H1 (cell line): Measurements from ENCODE around the gene CXADR. TPM values are rescaled to one million over a fixed set of nuclear protein-coding genes. Genes with fewer than 3 reads are reported as not detected.

Experiments
- CTCF ChIA-PET: fragments of 300-600 bp; sonication (Branson Sonifier 250); formaldehyde crosslinking; loops from one replicate; lab custom pipeline; 2021; ENCODE audit not compliant: partially characterized antibody; lab: Charles Lee
- POLR2A ChIA-PET: fragments of 300-600 bp; sonication (Branson Sonifier 250); formaldehyde crosslinking; loops from one replicate; lab custom pipeline; 2021; ENCODE audit warnings: inconsistent platforms; ENCODE audit not compliant: partially characterized antibody; lab: Charles Lee
- DNase-seq, 2 experiments: peaks; one replicate each; pipeline versions ENCODE4 v3.0.0 to v3.0.0-alpha.2; 2010 to 2022; ENCODE audit warnings: low spot score in 2 of 2, low read depth in 1 of 2, mixed read lengths in 1 of 2
- FAIRE-seq: peaks from 2 replicates; lab custom pipeline; 2011; peaks lifted over from hg19 to GRCh38; lab: Jason Lieb, UNC
- H2AFZ ChIP-seq: 2 replicates; pipeline ENCODE4 v1.8.1; 2012; ENCODE audit warnings: low read length, inconsistent platforms
- H2AK5ac ChIP-seq: 2 replicates; pipeline ENCODE4 v1.6.1; 2013; ENCODE audit warnings: low read depth, low read length
- H2BK120ac ChIP-seq: replicated peaks from 2 replicates; pipeline ENCODE3; 2013; ENCODE audit warnings: low read depth, low read length, inconsistent platforms
- H2BK12ac ChIP-seq: 2 replicates; pipeline ENCODE4 v1.6.1; 2013; ENCODE audit warnings: low read depth, low read length
- H2BK15ac ChIP-seq: 2 replicates; pipeline ENCODE4 v1.6.1; 2013; ENCODE audit warnings: low read length
- H2BK20ac ChIP-seq: 2 replicates; pipeline ENCODE4 v1.6.1; 2013; ENCODE audit warnings: low read length
- H2BK5ac ChIP-seq: 2 replicates; pipeline ENCODE4 v1.6.1; 2013; ENCODE audit warnings: low read depth, low read length
- H3K14ac ChIP-seq: 2 replicates; pipeline ENCODE4 v1.6.1; 2013; ENCODE audit warnings: inconsistent platforms; ENCODE audit not compliant: insufficient read length
- H3K18ac ChIP-seq: 2 replicates; pipeline ENCODE4 v1.6.1; 2013; ENCODE audit warnings: low read length; ENCODE audit errors: extremely low read depth
- H3K23ac ChIP-seq: 2 replicates; pipeline ENCODE4 v1.6.1; 2013; ENCODE audit warnings: inconsistent platforms; ENCODE audit not compliant: insufficient read length
- H3K23me2 ChIP-seq: 2 replicates; pipeline ENCODE4 v1.6.1; 2013; ENCODE audit warnings: low read depth, low read length
- H3K27ac ChIP-seq: 2 replicates; pipeline ENCODE4 v1.6.1; 2011; ENCODE audit warnings: low read depth, low read length, inconsistent platforms
- H3K27me3 ChIP-seq, 4 experiments: replicated peaks in 1 of 4; 1 replicate in 1 of 4; 2 replicates in 3 of 4; pipeline versions ENCODE4 v1.6.1 to v1.8.1; 2011 to 2013; ENCODE audit warnings: low read length in 3 of 4, mild to moderate bottlenecking in 3 of 4, inconsistent platforms in 2 of 4, mixed read lengths in 2 of 4, moderate library complexity in 1 of 4; ENCODE audit not compliant: control insufficient read depth in 3 of 4, insufficient read depth in 3 of 4; ENCODE audit errors: extremely low read depth in 1 of 4
- H3K36me3 ChIP-seq, 4 experiments: 2 replicates each; pipeline versions ENCODE4 v1.6.1 to v1.8.1; 2011 to 2013; ENCODE audit warnings: mild to moderate bottlenecking in 4 of 4, low read length in 3 of 4, moderate library complexity in 2 of 4, control low read depth in 1 of 4, inconsistent platforms in 1 of 4; ENCODE audit not compliant: insufficient read depth in 4 of 4, control insufficient read depth in 2 of 4
- H3K4ac ChIP-seq: replicated peaks from 2 replicates; pipeline ENCODE3; 2013; ENCODE audit warnings: low read length, low read depth, mixed read lengths, inconsistent platforms; ENCODE audit not compliant: insufficient read length
- H3K4me1 ChIP-seq, 4 experiments: replicated peaks in 1 of 4; 1 replicate in 1 of 4; 2 replicates in 3 of 4; pipeline versions ENCODE4 v1.6.1 to v1.8.1; 2011 to 2013; ENCODE audit warnings: low read length in 3 of 4, inconsistent platforms in 2 of 4, mixed read lengths in 1 of 4; ENCODE audit not compliant: insufficient read depth in 4 of 4, control insufficient read depth in 3 of 4
- H3K4me2 ChIP-seq, 2 experiments: 2 replicates each; pipeline versions ENCODE4 v1.6.1 to v1.8.1; 2011 to 2013; ENCODE audit warnings: low read depth in 2 of 2, low read length in 2 of 2, control low read depth in 1 of 2, inconsistent platforms in 1 of 2, mild to moderate bottlenecking in 1 of 2; ENCODE audit not compliant: insufficient read depth in 1 of 2
- H3K4me3 ChIP-seq, 4 experiments: fragments of 200-600, 300-600 bp in 1 of 4; sonication (generic), shearing (Covaris generic), sonication (Bioruptor Twin) in 1 of 4; 2 replicates each; pipeline versions ENCODE4 v1.5.1 to v1.8.1; 2011 to 2016; ENCODE audit warnings: low read length in 4 of 4, low read depth in 3 of 4, control low read depth in 2 of 4, inconsistent platforms in 2 of 4, mild to moderate bottlenecking in 2 of 4, mixed read lengths in 1 of 4, moderate library complexity in 1 of 4; ENCODE audit not compliant: insufficient read depth in 2 of 4; ENCODE audit errors: extremely low read depth in 1 of 4
- H3K56ac ChIP-seq: replicated peaks from 2 replicates; pipeline ENCODE3; 2013; ENCODE audit warnings: low read depth, mild to moderate bottlenecking, mixed read lengths, low read length, inconsistent platforms; ENCODE audit not compliant: insufficient read length
- H3K79me1 ChIP-seq: 2 replicates; pipeline ENCODE4 v1.6.1; 2013; ENCODE audit warnings: low read depth, low read length, control low read depth
- H3K79me2 ChIP-seq, 2 experiments: 2 replicates each; pipeline versions ENCODE4 v1.6.1 to v1.8.1; 2012 to 2013; ENCODE audit warnings: low read length in 2 of 2, mild to moderate bottlenecking in 2 of 2, inconsistent platforms in 1 of 2; ENCODE audit not compliant: insufficient read depth in 2 of 2, control insufficient read depth in 1 of 2
- H3K9ac ChIP-seq, 4 experiments: replicated peaks in 1 of 4; 1 replicate in 1 of 4; 2 replicates in 3 of 4; pipeline versions ENCODE4 v1.6.1 to v1.8.1; 2011 to 2013; ENCODE audit warnings: low read depth in 3 of 4, low read length in 3 of 4, control low read depth in 2 of 4, mild to moderate bottlenecking in 2 of 4, moderate library complexity in 2 of 4, inconsistent platforms in 1 of 4; ENCODE audit errors: extremely low read depth in 1 of 4
- H3K9me3 ChIP-seq, 2 experiments: 2 replicates each; pipeline versions ENCODE4 v1.6.1 to v1.8.1; 2012 to 2013; ENCODE audit warnings: mild to moderate bottlenecking in 2 of 2, moderate library complexity in 2 of 2, control low read depth in 1 of 2, inconsistent platforms in 1 of 2, low read depth in 1 of 2, low read length in 1 of 2, mixed read lengths in 1 of 2; ENCODE audit not compliant: insufficient read depth in 2 of 2
- H4K20me1 ChIP-seq, 2 experiments: replicated peaks in 1 of 2; 2 replicates each; pipeline versions ENCODE3 to v1.8.1; 2011 to 2013; ENCODE audit warnings: inconsistent platforms in 2 of 2, low read length in 2 of 2, mild to moderate bottlenecking in 1 of 2; ENCODE audit not compliant: insufficient read depth in 2 of 2, control insufficient read depth in 1 of 2
- H4K5ac ChIP-seq: 2 replicates; pipeline ENCODE4 v1.6.1; 2013; ENCODE audit warnings: low read length, low read depth, mixed read lengths, inconsistent platforms; ENCODE audit not compliant: insufficient read length
- H4K8ac ChIP-seq: 2 replicates; pipeline ENCODE4 v1.8.0; 2013; ENCODE audit warnings: mild to moderate bottlenecking, moderate library complexity, low read length, inconsistent platforms; ENCODE audit not compliant: insufficient read depth; ENCODE audit errors: extremely low read depth
- H4K91ac ChIP-seq: replicated peaks from 2 replicates; pipeline ENCODE3; 2013; ENCODE audit warnings: low read length, mixed read lengths, inconsistent platforms; ENCODE audit not compliant: insufficient read length
- ATF2 ChIP-seq: IDR thresholded peaks from 2 replicates; pipeline ENCODE4 v1.6.1; 2012; ENCODE audit warnings: low read length, inconsistent platforms
- BRCA1 ChIP-seq: IDR thresholded peaks from 2 replicates; pipeline ENCODE4 v1.6.1; 2012; ENCODE audit warnings: low read depth, low read length, improper control_type of control experiment
- CEBPB ChIP-seq: IDR thresholded peaks from 2 replicates; pipeline ENCODE4 v1.6.1; 2012; ENCODE audit warnings: low read depth, low read length
- GABPA ChIP-seq: IDR thresholded peaks from 2 replicates; pipeline ENCODE4 v1.6.1; 2011; ENCODE audit warnings: mild to moderate bottlenecking, low read length, moderate library complexity, borderline replicate concordance; ENCODE audit not compliant: insufficient read depth
- JUND ChIP-seq: IDR thresholded peaks from 2 replicates; pipeline ENCODE4 v1.6.1; 2011; ENCODE audit warnings: mild to moderate bottlenecking, improper control_type of control experiment, low read length
- PHF8 ChIP-seq: fragments of 200-600 bp; sonication (generic); conservative IDR thresholded peaks from 2 replicates; pipeline ENCODE4 v1.7.1; 2012; ENCODE audit warnings: low read depth, mild to moderate bottlenecking, inconsistent platforms, low read length, moderate library complexity
- POLR2A ChIP-seq, 2 experiments: IDR thresholded peaks; 1 replicate in 1 of 2; 2 replicates in 1 of 2; pipeline ENCODE4 v1.6.1; 2011; ENCODE audit warnings: low read depth in 2 of 2, low read length in 2 of 2, mild to moderate bottlenecking in 2 of 2; ENCODE audit errors: control extremely low read depth in 1 of 2
- RFX5 ChIP-seq: IDR thresholded peaks from 2 replicates; pipeline ENCODE4 v1.6.1; 2011; ENCODE audit warnings: low read depth, low read length, improper control_type of control experiment, borderline replicate concordance
- TEAD4 ChIP-seq: IDR thresholded peaks from 2 replicates; pipeline ENCODE4 v1.6.1; 2012; ENCODE audit warnings: low read depth, low read length, inconsistent platforms, mixed read lengths
- ZNF274 ChIP-seq: IDR thresholded peaks from 2 replicates; pipeline ENCODE4 v1.7.0; 2012; ENCODE audit warnings: low read length, borderline replicate concordance; ENCODE audit errors: extremely low read depth
- WGBS, 2 experiments: shearing (Covaris generic) in 1 of 2; methylation state at CpG; one replicate each; pipeline versions ENCODE4 v1.1.6 to v1.1.7; 2013 to 2015; ENCODE audit warnings: low lambda C conversion rate in 2 of 2, mixed read lengths in 2 of 2, inconsistent platforms in 1 of 2, low coverage in 1 of 2, missing lambda C conversion rate in 1 of 2; ENCODE audit not compliant: insufficient replicate concordance in 2 of 2, insufficient coverage in 1 of 2, insufficient read length in 1 of 2; ENCODE audit errors: extremely low coverage in 1 of 2, missing lambda C conversion rate in 1 of 2; 5-methylcytosine and 5-hydroxymethylcytosine counted together
- polyA plus RNA-seq, 7 experiments: library from polyadenylated mRNA; depleted of rRNA in 3 of 7; stranded (reverse) in 5 of 7; unstranded in 2 of 7; fragments of >200 nt in 5 of 7; fragments of 200-250 nt in 2 of 7; gene quantifications; 1 replicate in 5 of 7; 2 replicates in 1 of 7; 4 replicates in 1 of 7; pipeline versions ENCODE4 v1.2.1 to v1.2.3, GENCODE V29; 2011 to 2013; ENCODE audit warnings: missing spikeins in 2 of 7, mixed read lengths in 2 of 7
- total RNA-seq: library from RNA; stranded (reverse); fragmentation: NEBNext Ultra II Directional; extraction: Animal tissue kit (Norgen Biotek cat#: 25700); gene quantifications from 2 replicates; pipeline ENCODE4 v1.2.1, GENCODE V29; 2021

CXADR gene
- total and polyA plus RNA-seq, 2 of the 8 experiments (the other 6 are each of a cell fraction or from before 2014, with no cell fraction given), result 45.6 to 145 TPM

- FAIRE-seq, result no peak
- H3K27ac ChIP-seq, result no peak overlapping the region
- no peak overlapping the region for H3K23ac ChIP-seq
- H3K27me3 ChIP-seq, result no peaks in the 10 kb centered on the region
- no peaks in the 10 kb centered on the region for H3K23me2 ChIP-seq
- no peak overlapping the region for H4K8ac ChIP-seq
- 90% methylated on average over 7 of the region's 7 CpGs; no CpG with 5 or more reads in 1 of the 2 experiments for WGBS, 2 experiments
- H3K9me3 ChIP-seq, result no peaks in the 10 kb centered on the region
- no peaks in the 10 kb centered on the region for H3K36me3 ChIP-seq
- no peak overlapping the region for H3K4ac ChIP-seq
- no peak for TF ChIP-seq JUND
- TF ChIP-seq GABPA, result no peak
- no peak for TF ChIP-seq PHF8
- no peak for TF ChIP-seq CEBPB
- TF ChIP-seq ZNF274, result no peak
- TF ChIP-seq TEAD4, result no peak
- TF ChIP-seq ATF2, result no peak
- TF ChIP-seq RFX5, result no peak
- TF ChIP-seq POLR2A (IDR thresholded peaks at IDR 0.05; ENCODE audit: control extremely low read depth in 1 of 2, low read depth in 2 of 2, low read length in 2 of 2), result no peak
- TF ChIP-seq BRCA1, result no peak
- CTCF ChIA-PET, result interaction anchor here (1.1 to 1.2 kb wide), 2 partner anchors 37 to 113 kb away, joined by 3 read pairs; no protein-coding TSS in a partner anchor
- H4K20me1 ChIP-seq, result no peaks in the 10 kb centered on the region
- no peak overlapping the region for H3K4me3 ChIP-seq
- peaks cover 0 to 3% (median 0%) of the 10 kb centered on the region in 4 experiments; a peak in 1 of 7 replicates for H3K4me1 ChIP-seq
- no peak overlapping the region for H3K14ac ChIP-seq
- no peak overlapping the region for H2BK12ac ChIP-seq
- DNase-seq, result no peak
- H2AFZ ChIP-seq, result no peak overlapping the region
- H3K79me1 ChIP-seq, result no peaks in the 10 kb centered on the region
- no peak overlapping the region for H2BK20ac ChIP-seq
- H3K9ac ChIP-seq, result no peak overlapping the region
- H4K91ac ChIP-seq, result no peak overlapping the region
- H2BK5ac ChIP-seq, result no peak overlapping the region
- no peak overlapping the region for H2AK5ac ChIP-seq
- POLR2A ChIA-PET, result no interaction called here
- H4K5ac ChIP-seq, result no peak overlapping the region
- no peak overlapping the region for H2BK120ac ChIP-seq
- no peaks in the 10 kb centered on the region for H3K79me2 ChIP-seq
- no peak overlapping the region for H3K18ac ChIP-seq
- no peak overlapping the region for H3K56ac ChIP-seq
- no peak overlapping the region for H2BK15ac ChIP-seq
- H3K4me2 ChIP-seq, result no peak overlapping the region
These were observed 40.1 kb upstream of the CXADR start for GRCh38 chr21:17472592-17473271.
